Measurements from ENCODE around the gene ABLIM2. TPM values are rescaled to one million over a fixed set of nuclear protein-coding genes. Genes with fewer than 3 reads are reported as not detected.

The ABLIM2 gene
- total RNA-seq, 1 experiment from 2014 or later, result 1.0 TPM

DNA sequence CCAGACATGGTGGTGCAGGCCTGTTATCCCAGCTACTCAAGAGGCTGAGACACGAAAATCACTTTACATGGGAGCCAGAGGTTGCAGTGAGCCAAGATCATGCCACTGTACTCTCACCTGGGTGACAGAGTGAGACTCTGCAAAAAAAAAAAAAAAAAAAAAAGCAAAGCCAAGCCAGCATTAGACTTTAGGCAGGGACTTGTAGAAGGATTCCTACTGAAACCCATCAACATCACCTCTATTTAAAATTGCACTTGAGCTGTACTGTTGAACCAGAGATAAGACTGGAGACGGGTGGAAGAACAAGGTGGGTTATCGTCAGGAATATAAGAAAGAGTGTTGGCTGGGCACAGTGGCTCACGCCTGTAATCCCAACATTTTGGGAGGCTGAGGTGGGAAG is 203.2 kb downstream of the ABLIM2 start:
- no peak for DNase-seq
- no peak overlapping the region for H2AK5ac ChIP-seq (ENCODE audit: insufficient read length, low read length)
- no peak overlapping the region for H3K4me3 Mint-ChIP-seq
- H3K27ac ChIP-seq (ENCODE audit: insufficient read length, low read depth, low read length), result no peak overlapping the region
- no peak overlapping the region for H2AFZ ChIP-seq (ENCODE audit: low read length)
- H3K23me2 ChIP-seq (ENCODE audit: insufficient read length, low read depth, low read length, poor library complexity, severe bottlenecking), result no peaks in the 10 kb centered on the region
- H4K5ac ChIP-seq (ENCODE audit: insufficient read length, low read depth, low read length), result no peak overlapping the region
- H2BK20ac ChIP-seq (ENCODE audit: low read depth, low read length, poor library complexity, severe bottlenecking), result no peak overlapping the region
- H3K79me2 ChIP-seq (ENCODE audit: insufficient read depth, low read length), result no peaks in the 10 kb centered on the region
- no CpG with 5 or more reads among the region's 4 CpGs for WGBS (ENCODE audit: extremely low coverage, insufficient read length, low lambda C conversion rate)
- peaks cover 17 to 18% of the 10 kb centered on the region in 2 experiments for H3K4me1 Mint-ChIP-seq
- H3K4me1 ChIP-seq (ENCODE audit: insufficient read depth, low read length), result peaks cover 2% of the 10 kb centered on the region; the same call in 1 of the 2 replicates
- H2BK12ac ChIP-seq (ENCODE audit: insufficient read length, low read depth, low read length), result no peak overlapping the region
- H2BK120ac ChIP-seq (ENCODE audit: low read depth, low read length, poor library complexity, severe bottlenecking), result no peak overlapping the region
- H3K9ac ChIP-seq (ENCODE audit: extremely low read depth, insufficient read length, low read length), result no peak overlapping the region
- H3K14ac ChIP-seq (ENCODE audit: insufficient read depth, low read length), result no peak overlapping the region
- H3K56ac ChIP-seq (ENCODE audit: insufficient read length, low read depth, low read length), result no peak overlapping the region
- peaks cover 0 to 2% of the 10 kb centered on the region in 2 experiments; a peak in 3 of 5 replicates for H3K9me3 Mint-ChIP-seq
- H3K36me3 Mint-ChIP-seq (ENCODE audit: insufficient read depth in 1 of 3, low read depth in 3 of 3), result no peaks in the 10 kb centered on the region
- no peak overlapping the region for H2BK15ac ChIP-seq (ENCODE audit: low read depth, low read length)
- no peak overlapping the region for H2BK5ac ChIP-seq (ENCODE audit: insufficient read length, low read length)
- H3T11ph ChIP-seq (ENCODE audit: low read length), result no peak overlapping the region
- no peaks in the 10 kb centered on the region for H3K79me1 ChIP-seq (ENCODE audit: insufficient read depth, low read depth, low read length, poor library complexity, severe bottlenecking)
- H3K4me2 ChIP-seq (ENCODE audit: insufficient read depth, insufficient read length, low read length), result no peak overlapping the region
- no peak overlapping the region for H3K18ac ChIP-seq (ENCODE audit: insufficient read length, low read depth, low read length)
- TF ChIP-seq, protein P1, sequence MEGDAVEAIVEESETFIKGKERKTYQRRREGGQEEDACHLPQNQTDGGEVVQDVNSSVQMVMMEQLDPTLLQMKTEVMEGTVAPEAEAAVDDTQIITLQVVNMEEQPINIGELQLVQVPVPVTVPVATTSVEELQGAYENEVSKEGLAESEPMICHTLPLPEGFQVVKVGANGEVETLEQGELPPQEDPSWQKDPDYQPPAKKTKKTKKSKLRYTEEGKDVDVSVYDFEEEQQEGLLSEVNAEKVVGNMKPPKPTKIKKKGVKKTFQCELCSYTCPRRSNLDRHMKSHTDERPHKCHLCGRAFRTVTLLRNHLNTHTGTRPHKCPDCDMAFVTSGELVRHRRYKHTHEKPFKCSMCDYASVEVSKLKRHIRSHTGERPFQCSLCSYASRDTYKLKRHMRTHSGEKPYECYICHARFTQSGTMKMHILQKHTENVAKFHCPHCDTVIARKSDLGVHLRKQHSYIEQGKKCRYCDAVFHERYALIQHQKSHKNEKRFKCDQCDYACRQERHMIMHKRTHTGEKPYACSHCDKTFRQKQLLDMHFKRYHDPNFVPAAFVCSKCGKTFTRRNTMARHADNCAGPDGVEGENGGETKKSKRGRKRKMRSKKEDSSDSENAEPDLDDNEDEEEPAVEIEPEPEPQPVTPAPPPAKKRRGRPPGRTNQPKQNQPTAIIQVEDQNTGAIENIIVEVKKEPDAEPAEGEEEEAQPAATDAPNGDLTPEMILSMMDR (conservative IDR thresholded peaks at IDR 0.05), result no peak
- H3K27ac Mint-ChIP-seq, result no peak overlapping the region
- no peak overlapping the region for H3K4ac ChIP-seq (ENCODE audit: low read depth, low read length)
- H3K27me3 Mint-ChIP-seq (ENCODE audit: low read depth), result peaks cover 1% of the 10 kb centered on the region; the same call in 1 of the 2 replicates
- H3K9me3 ChIP-seq (ENCODE audit: control insufficient read depth, low read depth, low read length), result no peaks in the 10 kb centered on the region
- H4K8ac ChIP-seq (replicated peaks; ENCODE audit: insufficient read length, low read depth, low read length), result no peak overlapping the region
- no peaks in the 10 kb centered on the region for H3K27me3 ChIP-seq (ENCODE audit: insufficient read depth, low read length)
- no peaks in the 10 kb centered on the region for H4K20me1 ChIP-seq (ENCODE audit: control insufficient read depth, insufficient read depth, insufficient read length)
- H4K91ac ChIP-seq (ENCODE audit: insufficient read length, low read depth, low read length), result no peak overlapping the region
- H3K23ac ChIP-seq (ENCODE audit: insufficient read length, low read depth, low read length), result no peak overlapping the region
